ENCODE data around the gene TMEM200A. TPM values are rescaled to one million over a fixed set of nuclear protein-coding genes. Genes with fewer than 3 reads are reported as not detected.
A peak's percentile ranks its signal among the peaks of the same experiment; 100 is the strongest.

TMEM200A gene
- total and polyA plus RNA-seq, 4 experiments from 2014 or later, result 1.1 to 4.8 (median 1.9) TPM

DNA sequence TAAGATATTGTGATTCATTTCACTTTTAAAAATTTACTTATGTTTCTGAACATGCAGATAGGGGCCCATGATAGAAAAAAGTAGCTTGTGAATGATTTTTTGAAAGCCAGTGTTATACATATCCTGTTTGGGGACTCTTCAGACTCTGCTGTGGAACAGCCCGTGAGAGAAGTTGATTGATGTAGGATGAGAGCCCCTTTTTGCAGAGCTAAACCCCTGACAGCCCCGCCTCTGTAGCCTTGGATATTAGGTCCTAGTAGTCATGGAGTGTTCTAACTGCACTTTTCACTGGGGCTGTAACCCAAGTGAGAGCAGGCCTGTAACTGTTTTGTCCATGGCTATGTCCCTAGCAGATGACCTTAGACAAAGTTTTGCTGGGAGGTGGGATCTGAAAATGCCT is 8.2 kb downstream of the TMEM200A start:
- H3K27me3 Mint-ChIP-seq, result no peaks in the 10 kb centered on the region
- no peak overlapping the region for H3K4me3 Mint-ChIP-seq
- no peak for DNase-seq
- H3K36me3 ChIP-seq (ENCODE audit: insufficient read depth, low read length), result no peaks in the 10 kb centered on the region
- H3K4me1 ChIP-seq (ENCODE audit: insufficient read depth, low read length), result peaks cover 4% of the 10 kb centered on the region
- H3K36me3 Mint-ChIP-seq, result no peaks in the 10 kb centered on the region
- no peaks in the 10 kb centered on the region for H3K9me3 Mint-ChIP-seq
- H3K9me3 ChIP-seq (ENCODE audit: control insufficient read depth in 1 of 2, low read length in 2 of 2), result no peaks in the 10 kb centered on the region
- H3K27ac ChIP-seq (ENCODE audit: low read depth, low read length), result no peak overlapping the region
- H3K27ac Mint-ChIP-seq, result no peak overlapping the region
- H3K27me3 ChIP-seq (ENCODE audit: insufficient read depth, low read length), result no peaks in the 10 kb centered on the region
- H3K4me1 Mint-ChIP-seq, result peaks cover 0 to 21% (median 12%) of the 10 kb centered on the region in 4 donors
- intact Hi-C loops (cut with micrococcal nuclease), result no loop called here
- CTCF ChIA-PET (ENCODE audit: partially characterized antibody), result interaction anchor here (0.6 to 3.7 kb wide), 2 partner anchors 8 kb away, joined by 3 to 19 read pairs; partner anchors contain the start of gene TMEM200A
- POLR2A ChIA-PET (ENCODE audit: partially characterized antibody), result no interaction called here
- H3K4me3 ChIP-seq (ENCODE audit: low read length in 2 of 2), result no peak overlapping the region

DNA sequence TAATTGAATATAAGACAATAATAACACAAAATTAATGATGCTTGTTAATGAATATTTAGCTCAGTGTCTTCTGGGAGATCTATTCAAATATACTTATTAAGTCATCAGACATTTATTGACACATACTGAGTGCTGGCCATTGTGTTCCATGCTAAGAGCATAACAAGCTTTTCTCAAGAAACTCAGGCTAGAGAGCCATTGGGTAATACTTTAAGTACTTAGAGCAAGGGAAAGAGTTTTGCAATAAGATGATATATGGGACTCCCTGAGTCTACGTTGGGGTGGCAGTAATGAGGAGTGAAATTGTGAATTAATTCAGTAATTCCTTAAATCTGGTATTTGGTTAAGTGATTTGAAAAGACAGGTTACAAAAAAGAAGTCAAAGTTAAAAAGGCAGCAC is 11.1 kb downstream of the TMEM200A start:
- no peaks in the 10 kb centered on the region for H3K9me3 ChIP-seq (ENCODE audit: control insufficient read depth in 1 of 2, low read length in 2 of 2)
- intact Hi-C loops (cut with micrococcal nuclease), result no loop called here
- CTCF ChIA-PET (ENCODE audit: partially characterized antibody), result interaction anchor here (0.8 kb wide), 1 partner anchor 24 kb away, joined by 3 read pairs; no protein-coding TSS in a partner anchor
- no peak for DNase-seq
- H3K36me3 Mint-ChIP-seq, result no peaks in the 10 kb centered on the region
- no peaks in the 10 kb centered on the region for H3K9me3 Mint-ChIP-seq
- H3K27ac Mint-ChIP-seq, result peak overlapping the region in 1 of 7 donors; percentile 5
- no peaks in the 10 kb centered on the region for H3K27me3 ChIP-seq (ENCODE audit: insufficient read depth, low read length)
- H3K4me1 Mint-ChIP-seq, result peaks cover 16 to 30% (median 22%) of the 10 kb centered on the region in 4 donors
- H3K4me3 Mint-ChIP-seq, result no peak overlapping the region
- H3K36me3 ChIP-seq (ENCODE audit: insufficient read depth, low read length), result no peaks in the 10 kb centered on the region
- peaks cover 11% of the 10 kb centered on the region for H3K4me1 ChIP-seq (ENCODE audit: insufficient read depth, low read length)
- no peaks in the 10 kb centered on the region for H3K27me3 Mint-ChIP-seq
- no peak overlapping the region for H3K4me3 ChIP-seq (ENCODE audit: low read length in 2 of 2)
- H3K27ac ChIP-seq (ENCODE audit: low read depth, low read length), result no peak overlapping the region
- POLR2A ChIA-PET (ENCODE audit: partially characterized antibody), result interaction anchor here (1.1 kb wide), 2 partner anchors 9 to 11 kb away, joined by 3 read pairs; partner anchors contain the start of gene TMEM200A

DNA sequence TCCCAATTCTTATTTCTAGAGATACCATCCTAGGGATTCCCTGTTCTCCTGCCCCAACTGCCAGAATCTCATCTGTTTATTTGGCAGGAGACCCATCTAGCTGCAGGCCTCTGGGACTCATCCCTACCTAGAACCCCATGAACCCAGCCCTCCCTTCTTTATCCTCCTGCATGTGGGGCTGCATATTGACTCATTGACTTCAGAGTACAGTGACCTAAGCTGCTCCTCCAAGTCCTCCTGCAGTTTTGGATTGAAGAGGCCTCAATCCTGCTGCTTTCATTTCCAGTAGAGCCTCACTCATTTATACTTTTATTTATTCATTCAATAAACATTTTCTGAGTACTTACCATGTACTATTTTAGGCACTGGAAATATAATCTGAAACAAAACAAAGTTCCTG is 11.6 kb downstream of the TMEM200A start:
- ChIA-PET CTCF (ENCODE audit: partially characterized antibody) (no interaction called here), POLR2A (ENCODE audit: partially characterized antibody) (interaction anchor here (1.1 kb wide), 2 partner anchors 9 to 11 kb away, joined by 3 read pairs; partner anchors contain the start of gene TMEM200A)
- no peaks in the 10 kb centered on the region for H3K36me3 ChIP-seq (ENCODE audit: insufficient read depth, low read length)
- no peak for DNase-seq
- no peaks in the 10 kb centered on the region for H3K9me3 Mint-ChIP-seq
- intact Hi-C loops (cut with micrococcal nuclease), result no loop called here
- no peaks in the 10 kb centered on the region for H3K9me3 ChIP-seq (ENCODE audit: control insufficient read depth in 1 of 2, low read length in 2 of 2)
- H3K27ac ChIP-seq (ENCODE audit: low read depth, low read length), result no peak overlapping the region
- peak overlapping the region in 1 of 7 donors; percentile 45 for H3K27ac Mint-ChIP-seq
- no peak overlapping the region for H3K4me3 ChIP-seq (ENCODE audit: low read length in 2 of 2)
- H3K4me1 Mint-ChIP-seq, result peaks cover 20 to 35% (median 26%) of the 10 kb centered on the region in 4 donors
- H3K27me3 ChIP-seq (ENCODE audit: insufficient read depth, low read length), result no peaks in the 10 kb centered on the region
- H3K4me1 ChIP-seq (ENCODE audit: insufficient read depth, low read length), result peaks cover 16% of the 10 kb centered on the region
- no peaks in the 10 kb centered on the region for H3K36me3 Mint-ChIP-seq
- no peak overlapping the region for H3K4me3 Mint-ChIP-seq
- H3K27me3 Mint-ChIP-seq, result no peaks in the 10 kb centered on the region

DNA sequence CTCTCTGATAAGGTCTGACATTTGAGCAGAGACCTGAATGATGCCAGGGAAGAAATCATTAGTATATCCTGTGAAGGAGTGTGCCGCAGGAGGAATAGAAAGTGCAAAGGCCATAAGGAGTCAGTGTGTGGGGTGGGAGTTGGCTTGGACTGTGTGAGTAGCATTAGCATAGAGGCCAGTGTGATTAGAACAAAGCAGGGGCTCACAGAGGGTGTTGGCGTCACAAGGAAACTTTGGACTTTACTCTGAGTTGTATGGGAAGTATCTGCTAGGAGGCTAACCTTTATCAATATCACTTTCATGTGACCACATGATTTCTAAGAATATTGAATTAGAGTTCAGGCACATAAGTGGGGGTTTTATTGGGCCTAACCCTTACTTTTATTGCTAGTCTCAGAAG is 12.1 kb downstream of the TMEM200A start:
- Histone ChIP-seq H3K9me3 (ENCODE audit: control insufficient read depth in 1 of 2, low read length in 2 of 2) (no peaks in the 10 kb centered on the region), H3K36me3 (ENCODE audit: insufficient read depth, low read length) (no peaks in the 10 kb centered on the region), H3K27me3 (ENCODE audit: insufficient read depth, low read length) (no peaks in the 10 kb centered on the region), H3K4me1 (ENCODE audit: insufficient read depth, low read length) (peaks cover 21% of the 10 kb centered on the region), H3K27ac (ENCODE audit: low read depth, low read length) (no peak overlapping the region), H3K4me3 (ENCODE audit: low read length in 2 of 2) (no peak overlapping the region)
- ChIA-PET CTCF (ENCODE audit: partially characterized antibody) (no interaction called here), POLR2A (ENCODE audit: partially characterized antibody) (interaction anchor here (1.1 kb wide), 1 partner anchor 12 kb away, joined by 3 read pairs; the partner anchor contains the start of gene TMEM200A)
- intact Hi-C loops (cut with micrococcal nuclease), result no loop called here
- DNase-seq, result no peak
- H3K4me3 Mint-ChIP-seq, result no peak overlapping the region
- peak overlapping the region in 2 of 7 donors; percentile 29 to 47 for H3K27ac Mint-ChIP-seq
- no peaks in the 10 kb centered on the region for H3K36me3 Mint-ChIP-seq
- no peaks in the 10 kb centered on the region for H3K9me3 Mint-ChIP-seq
- H3K4me1 Mint-ChIP-seq, result peaks cover 21 to 35% (median 27%) of the 10 kb centered on the region in 4 donors
- H3K27me3 Mint-ChIP-seq, result no peaks in the 10 kb centered on the region

GRCh38 chr6:130379223-130379622 is 13.4 kb downstream of the TMEM200A start:
- Mint-ChIP-seq H3K4me1 (peaks cover 21 to 34% (median 27%) of the 10 kb centered on the region in 4 donors), H3K27ac (peak overlapping the region in 4 of 7 donors; percentile 2 to 42 (median 22)), H3K36me3 (no peaks in the 10 kb centered on the region), H3K4me3 (no peak overlapping the region), H3K9me3 (no peaks in the 10 kb centered on the region), H3K27me3 (no peaks in the 10 kb centered on the region)
- Histone ChIP-seq H3K27ac (ENCODE audit: low read depth, low read length) (no peak overlapping the region), H3K4me3 (ENCODE audit: low read length in 2 of 2) (no peak overlapping the region), H3K4me1 (ENCODE audit: insufficient read depth, low read length) (peaks cover 21% of the 10 kb centered on the region), H3K27me3 (ENCODE audit: insufficient read depth, low read length) (no peaks in the 10 kb centered on the region), H3K36me3 (ENCODE audit: insufficient read depth, low read length) (no peaks in the 10 kb centered on the region), H3K9me3 (ENCODE audit: control insufficient read depth in 1 of 2, low read length in 2 of 2) (no peaks in the 10 kb centered on the region)
- intact Hi-C loops (cut with micrococcal nuclease), result no loop called here
- POLR2A ChIA-PET (ENCODE audit: partially characterized antibody), result interaction anchor here (0.7 to 2.0 kb wide), 2 partner anchors 11 to 14 kb away, joined by 3 to 6 read pairs; partner anchors contain the start of gene TMEM200A
- CTCF ChIA-PET (ENCODE audit: partially characterized antibody), result interaction anchor here (1.1 to 5.5 kb wide), 5 partner anchors 11 to 319 kb away, joined by 3 to 84 read pairs (median 6); partner anchors contain the start of gene TMEM200A
- DNase-seq, result no peak

- POLR2A ChIA-PET (ENCODE audit: partially characterized antibody), result interaction anchor here (1.5 to 2.6 kb wide), 3 partner anchors 13 to 16 kb away, joined by 6 to 8 read pairs (median 6); partner anchors contain the start of gene TMEM200A
- no peaks in the 10 kb centered on the region for H3K27me3 Mint-ChIP-seq
- CTCF ChIA-PET (ENCODE audit: partially characterized antibody), result interaction anchor here (0.8 to 5.5 kb wide), 18 partner anchors 9 to 320 kb away, joined by 3 to 84 read pairs (median 9); partner anchors contain the start of gene TMEM200A
These were observed 15.2 kb downstream of the TMEM200A start for GRCh38 chr6:130381012-130381411.

More at GRCh38 chr6:130381012-130381411, 15.2 kb downstream of the TMEM200A start:
- intact Hi-C loops (cut with micrococcal nuclease), result loop anchor here (1.0 to 5.0 kb wide), 4 partner anchors 16 to 316 kb away; no protein-coding TSS in a partner anchor
- Histone ChIP-seq H3K4me1 (ENCODE audit: insufficient read depth, low read length) (peaks cover 21% of the 10 kb centered on the region), H3K4me3 (ENCODE audit: low read length in 2 of 2) (no peak overlapping the region), H3K27ac (ENCODE audit: low read depth, low read length) (no peak overlapping the region), H3K36me3 (ENCODE audit: insufficient read depth, low read length) (no peaks in the 10 kb centered on the region), H3K9me3 (ENCODE audit: control insufficient read depth in 1 of 2, low read length in 2 of 2) (no peaks in the 10 kb centered on the region), H3K27me3 (ENCODE audit: insufficient read depth, low read length) (no peaks in the 10 kb centered on the region)
- Mint-ChIP-seq H3K27ac (peak overlapping the region in 4 of 7 donors; percentile 1 to 65 (median 28)), H3K36me3 (no peaks in the 10 kb centered on the region), H3K4me3 (peak overlapping the region in 3 of 8 donors; percentile 54 to 64 (median 54)), H3K4me1 (peaks cover 21 to 34% (median 26%) of the 10 kb centered on the region in 4 donors), H3K9me3 (no peaks in the 10 kb centered on the region)
- DNase-seq, result no peak

All from CD4-positive, alpha-beta memory T cell (primary cell).